Measurements from ENCODE around the gene S100A8.

GRCh38 chr1:153379591-153379990 lies 11.3 kb downstream of the S100A8 start:
- TF ChIP-seq, protein P1, sequence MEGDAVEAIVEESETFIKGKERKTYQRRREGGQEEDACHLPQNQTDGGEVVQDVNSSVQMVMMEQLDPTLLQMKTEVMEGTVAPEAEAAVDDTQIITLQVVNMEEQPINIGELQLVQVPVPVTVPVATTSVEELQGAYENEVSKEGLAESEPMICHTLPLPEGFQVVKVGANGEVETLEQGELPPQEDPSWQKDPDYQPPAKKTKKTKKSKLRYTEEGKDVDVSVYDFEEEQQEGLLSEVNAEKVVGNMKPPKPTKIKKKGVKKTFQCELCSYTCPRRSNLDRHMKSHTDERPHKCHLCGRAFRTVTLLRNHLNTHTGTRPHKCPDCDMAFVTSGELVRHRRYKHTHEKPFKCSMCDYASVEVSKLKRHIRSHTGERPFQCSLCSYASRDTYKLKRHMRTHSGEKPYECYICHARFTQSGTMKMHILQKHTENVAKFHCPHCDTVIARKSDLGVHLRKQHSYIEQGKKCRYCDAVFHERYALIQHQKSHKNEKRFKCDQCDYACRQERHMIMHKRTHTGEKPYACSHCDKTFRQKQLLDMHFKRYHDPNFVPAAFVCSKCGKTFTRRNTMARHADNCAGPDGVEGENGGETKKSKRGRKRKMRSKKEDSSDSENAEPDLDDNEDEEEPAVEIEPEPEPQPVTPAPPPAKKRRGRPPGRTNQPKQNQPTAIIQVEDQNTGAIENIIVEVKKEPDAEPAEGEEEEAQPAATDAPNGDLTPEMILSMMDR (IDR thresholded peaks at IDR 0.05 in 2 of 3, conservative IDR thresholded peaks at IDR 0.05 in 1 of 3; ENCODE audit: borderline replicate concordance in 1 of 3, insufficient read depth in 1 of 3, low read depth in 2 of 3, low read length in 2 of 3) = no peak
- TF ChIP-seq SIN3A (IDR thresholded peaks at IDR 0.05; ENCODE audit: low read depth) (no peak), CEBPB (IDR thresholded peaks at IDR 0.05; ENCODE audit: low read depth) (no peak), EZH2 (IDR thresholded peaks at IDR 0.05) (no peak), POLR2A (IDR thresholded peaks at IDR 0.05; ENCODE audit: borderline replicate concordance, extremely low read depth, insufficient read depth, insufficient read length) (no peak), FOSL1 (IDR thresholded peaks at IDR 0.05; ENCODE audit: low read depth) (no peak)
- TF ChIP-seq, protein P2, sequence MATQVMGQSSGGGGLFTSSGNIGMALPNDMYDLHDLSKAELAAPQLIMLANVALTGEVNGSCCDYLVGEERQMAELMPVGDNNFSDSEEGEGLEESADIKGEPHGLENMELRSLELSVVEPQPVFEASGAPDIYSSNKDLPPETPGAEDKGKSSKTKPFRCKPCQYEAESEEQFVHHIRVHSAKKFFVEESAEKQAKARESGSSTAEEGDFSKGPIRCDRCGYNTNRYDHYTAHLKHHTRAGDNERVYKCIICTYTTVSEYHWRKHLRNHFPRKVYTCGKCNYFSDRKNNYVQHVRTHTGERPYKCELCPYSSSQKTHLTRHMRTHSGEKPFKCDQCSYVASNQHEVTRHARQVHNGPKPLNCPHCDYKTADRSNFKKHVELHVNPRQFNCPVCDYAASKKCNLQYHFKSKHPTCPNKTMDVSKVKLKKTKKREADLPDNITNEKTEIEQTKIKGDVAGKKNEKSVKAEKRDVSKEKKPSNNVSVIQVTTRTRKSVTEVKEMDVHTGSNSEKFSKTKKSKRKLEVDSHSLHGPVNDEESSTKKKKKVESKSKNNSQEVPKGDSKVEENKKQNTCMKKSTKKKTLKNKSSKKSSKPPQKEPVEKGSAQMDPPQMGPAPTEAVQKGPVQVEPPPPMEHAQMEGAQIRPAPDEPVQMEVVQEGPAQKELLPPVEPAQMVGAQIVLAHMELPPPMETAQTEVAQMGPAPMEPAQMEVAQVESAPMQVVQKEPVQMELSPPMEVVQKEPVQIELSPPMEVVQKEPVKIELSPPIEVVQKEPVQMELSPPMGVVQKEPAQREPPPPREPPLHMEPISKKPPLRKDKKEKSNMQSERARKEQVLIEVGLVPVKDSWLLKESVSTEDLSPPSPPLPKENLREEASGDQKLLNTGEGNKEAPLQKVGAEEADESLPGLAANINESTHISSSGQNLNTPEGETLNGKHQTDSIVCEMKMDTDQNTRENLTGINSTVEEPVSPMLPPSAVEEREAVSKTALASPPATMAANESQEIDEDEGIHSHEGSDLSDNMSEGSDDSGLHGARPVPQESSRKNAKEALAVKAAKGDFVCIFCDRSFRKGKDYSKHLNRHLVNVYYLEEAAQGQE (IDR thresholded peaks at IDR 0.05; ENCODE audit: low read depth) = no peak

All from HCT116 (cell line).